Stimulated activated CD8-positive, alpha-beta memory T cell treated with anti-CD3 and anti-CD28 coated beads, Interleukin-2, amount 100 ng/mL, for 48 hours (primary cell): ENCODE data around the gene TRNP1.

ENCODE experiments used
- DNase-seq, 2 donors: peaks; one replicate each; pipeline ENCODE4 v3.0.0-alpha.2; 2020; ENCODE audit warnings: low read depth in 2 of 2

The TRNP1 gene

DNA sequence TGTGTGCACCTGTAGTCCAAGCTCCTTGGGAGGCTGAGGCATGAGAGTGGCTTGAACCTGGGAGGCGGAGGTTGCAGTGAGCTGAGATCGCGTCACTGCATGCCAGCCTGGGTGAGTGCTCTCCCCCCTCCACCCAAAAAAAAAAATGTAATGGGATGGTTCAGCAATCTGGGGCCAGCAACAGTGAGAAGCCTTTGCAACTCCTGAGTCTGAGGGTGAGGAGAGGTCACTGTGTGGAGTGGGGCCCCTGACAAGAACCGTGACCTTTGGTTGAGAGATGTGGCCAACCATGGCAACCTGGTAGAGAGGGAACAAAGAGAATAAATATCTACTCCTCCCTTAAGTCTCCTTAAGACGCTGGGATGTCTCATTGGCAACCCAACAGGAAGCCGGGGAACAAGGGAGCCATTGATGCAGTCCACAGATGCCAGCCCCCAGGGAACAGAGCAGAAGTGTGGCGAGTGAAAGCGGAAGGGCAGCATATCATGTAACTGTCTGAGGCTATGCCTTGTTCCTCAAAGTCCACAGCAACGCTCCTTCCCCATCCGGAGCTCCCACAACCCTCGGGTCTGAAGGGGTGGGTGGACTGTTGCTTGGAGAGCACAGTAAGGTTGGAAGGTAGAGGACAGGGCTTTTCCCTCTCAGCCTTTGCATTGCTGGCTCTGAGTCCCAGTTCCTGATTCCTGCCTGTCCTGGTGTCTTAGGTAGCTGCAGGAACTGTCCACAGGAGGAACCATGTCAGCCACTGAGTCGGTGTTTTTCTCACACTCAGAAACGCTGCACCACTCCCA is 8.3 kb downstream of the TRNP1 start:
- DNase-seq, result no peak

DNA sequence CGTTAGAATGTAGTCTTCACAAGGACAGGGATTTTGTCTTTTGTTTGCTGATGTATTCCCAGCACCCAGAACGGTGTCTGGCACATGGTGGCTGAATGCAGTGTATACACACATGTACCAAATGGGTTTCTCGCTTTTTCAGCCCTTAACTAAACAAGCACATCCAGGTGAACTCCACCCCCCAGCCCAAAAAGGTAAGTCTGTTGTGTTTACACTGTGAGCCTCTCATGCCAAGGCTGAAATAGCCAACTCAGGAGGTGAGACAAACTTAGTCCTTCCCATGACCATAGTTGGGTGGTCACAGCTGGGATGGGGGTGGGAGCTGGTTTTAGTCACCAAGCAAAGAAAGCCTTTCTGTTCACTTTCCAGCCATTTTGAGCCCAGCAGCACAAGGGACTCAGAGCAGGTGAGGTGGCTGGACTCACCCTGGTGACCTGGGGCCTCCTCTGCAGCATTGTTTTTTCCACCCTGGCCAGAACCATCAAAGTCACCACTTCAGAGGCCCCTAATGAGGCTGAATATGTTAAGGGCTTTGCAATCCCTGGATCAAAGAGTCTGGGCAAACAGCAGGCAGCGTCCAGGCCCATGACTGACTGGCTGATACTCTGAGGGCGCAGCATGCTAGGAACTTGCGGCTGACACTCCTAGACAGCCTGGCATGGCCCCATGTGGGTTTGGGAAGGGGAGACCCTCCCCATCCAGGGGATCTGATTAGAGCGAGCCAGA is 10.4 kb downstream of the TRNP1 start:
- no peak for DNase-seq

DNA sequence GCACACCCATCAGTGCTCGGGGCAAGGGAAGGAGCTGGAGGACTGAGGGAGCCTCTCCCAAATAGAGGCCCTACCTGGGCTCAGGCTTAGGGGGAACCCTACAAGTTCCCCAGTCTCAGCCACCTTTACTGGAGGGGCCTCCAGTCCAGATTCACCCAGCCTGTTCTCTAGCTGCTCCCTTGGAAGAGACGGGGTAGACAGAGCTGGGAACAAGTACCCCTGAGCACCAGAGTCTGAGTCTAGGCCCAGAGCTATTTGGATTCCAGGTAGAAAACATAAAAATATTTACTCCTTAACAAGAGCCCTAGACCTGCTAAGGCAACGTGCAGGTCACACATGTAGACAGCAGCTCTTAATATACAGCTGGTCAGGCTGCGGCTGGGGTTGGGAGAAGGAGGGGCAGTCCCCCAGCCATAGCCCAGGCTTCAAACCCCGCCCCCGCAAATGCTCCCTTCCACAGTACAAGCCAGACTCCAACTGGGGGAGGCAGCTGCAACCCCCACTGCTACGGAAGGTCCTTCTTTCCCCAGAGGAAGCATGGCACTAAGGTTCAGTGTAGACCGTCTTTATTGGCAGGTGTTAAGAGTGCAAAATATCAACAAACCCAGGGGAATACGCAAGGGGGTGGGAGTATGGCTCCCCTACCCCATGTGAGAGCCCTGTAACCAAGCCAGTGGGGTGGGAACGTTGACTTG is 11.1 kb downstream of the TRNP1 start:
- DNase-seq, result no peak

DNA sequence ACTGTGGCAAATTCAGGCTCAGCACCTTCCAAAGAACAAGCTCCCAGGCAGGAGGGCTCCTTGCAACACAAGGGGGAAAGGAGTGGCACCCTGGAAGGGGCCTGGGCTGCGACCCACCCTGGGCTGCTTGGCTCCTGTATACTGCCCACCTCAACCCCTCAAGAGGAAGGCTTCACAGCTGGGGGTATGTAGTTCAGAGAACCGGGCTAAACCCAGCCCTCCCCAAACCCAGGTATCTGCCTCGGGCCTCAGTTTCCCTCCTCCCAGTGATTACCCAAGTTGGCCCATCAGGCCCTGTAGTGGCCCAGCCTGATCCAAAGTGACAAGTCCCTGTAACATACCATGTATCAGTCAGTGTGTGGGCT is 11.7 kb downstream of the TRNP1 start:
- DNase-seq, result no peak

DNA sequence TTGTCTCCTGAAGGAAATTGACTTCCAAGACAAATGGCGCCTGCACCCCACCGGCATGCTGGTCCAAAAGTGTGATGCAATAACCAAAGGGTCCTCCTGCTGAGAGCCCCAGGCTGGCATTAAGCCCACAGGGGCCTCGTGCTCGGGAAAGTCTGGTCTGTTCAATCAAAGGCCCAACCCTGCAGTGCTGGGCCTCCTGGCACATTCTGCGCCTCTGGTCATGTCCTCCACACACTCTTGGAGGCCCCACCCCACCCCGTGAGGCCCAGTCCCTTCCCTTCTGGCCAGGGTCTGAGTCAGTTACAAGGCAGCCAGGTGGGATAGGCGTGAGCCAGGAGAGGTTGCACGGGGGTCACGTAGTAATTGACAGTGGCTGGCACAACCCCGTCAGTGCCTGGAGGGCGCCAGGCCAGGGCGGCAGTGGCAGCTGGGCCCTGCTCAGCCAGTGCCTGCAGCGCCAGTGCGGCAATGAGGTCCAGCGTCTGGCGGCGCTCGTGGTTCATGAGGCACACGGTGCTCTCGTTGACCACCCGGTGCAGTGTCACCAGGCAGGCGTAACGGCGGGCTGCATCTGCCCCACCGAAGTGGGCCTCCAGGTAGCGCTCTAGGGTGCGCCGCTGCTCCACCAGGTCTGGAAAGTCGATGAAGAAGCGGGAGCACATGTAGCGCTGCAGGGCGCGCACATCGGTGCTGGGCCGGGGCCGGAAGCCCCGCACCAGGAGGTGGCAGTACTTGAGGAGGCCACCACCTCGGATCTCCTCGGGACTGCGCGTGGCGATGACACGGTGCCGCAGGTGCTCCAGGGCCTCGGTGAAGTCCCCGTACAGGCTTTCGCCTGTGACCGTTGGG is 12.4 kb downstream of the TRNP1 start:
- DNase-seq, result no peak

DNA sequence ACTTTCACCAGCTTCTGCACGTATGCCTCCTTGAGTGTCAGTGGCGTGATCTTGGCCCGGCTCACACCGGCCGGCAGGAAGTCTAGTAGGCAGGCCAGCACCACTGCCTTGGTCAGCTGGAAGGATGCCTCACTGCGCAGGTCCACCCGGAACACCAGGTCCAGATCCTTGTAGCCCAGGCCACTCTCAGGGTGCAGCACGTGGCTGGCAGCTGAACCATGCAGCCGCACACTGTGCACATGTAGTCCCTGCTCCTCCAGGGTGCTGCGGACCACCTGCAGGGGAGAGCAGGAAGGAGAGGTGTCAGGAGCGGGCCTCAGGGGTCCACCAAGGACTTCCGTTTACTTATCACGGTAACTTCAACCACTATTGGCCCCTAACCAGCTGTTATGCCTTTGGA is 13.2 kb downstream of the TRNP1 start:
- no peak for DNase-seq

DNA sequence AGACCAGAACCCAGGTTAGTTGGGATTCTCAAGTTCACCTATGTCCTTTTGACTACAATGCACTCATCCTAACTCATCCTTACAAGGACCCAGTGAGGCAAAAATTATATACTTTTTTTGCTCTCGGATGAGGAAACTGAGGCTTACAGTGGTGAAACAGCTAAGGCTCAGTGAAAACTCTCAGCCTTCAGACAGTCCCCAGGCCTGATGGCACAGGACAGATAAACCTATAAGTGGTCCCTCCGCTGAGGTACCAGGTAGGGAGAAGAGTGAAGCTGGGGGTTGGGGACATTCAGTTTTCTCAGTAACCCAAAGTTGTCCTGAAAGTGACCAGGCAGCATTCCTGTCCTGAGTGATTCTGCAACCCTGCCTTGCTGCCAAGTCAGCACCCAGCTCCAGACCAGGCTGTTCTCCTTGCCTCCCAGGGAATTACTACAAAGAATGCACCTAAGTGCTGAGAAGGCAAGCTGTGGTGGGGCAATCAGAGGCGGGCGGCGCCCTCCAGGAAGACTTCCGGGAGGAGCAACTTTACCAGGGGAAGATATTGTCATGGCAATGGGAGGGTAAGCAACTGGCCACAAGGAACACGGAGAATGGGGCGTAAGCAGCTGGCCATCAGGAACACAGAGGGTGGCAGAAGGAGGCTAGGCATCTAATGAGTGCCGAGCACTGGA is 14.6 kb downstream of the TRNP1 start:
- no peak for DNase-seq

DNA sequence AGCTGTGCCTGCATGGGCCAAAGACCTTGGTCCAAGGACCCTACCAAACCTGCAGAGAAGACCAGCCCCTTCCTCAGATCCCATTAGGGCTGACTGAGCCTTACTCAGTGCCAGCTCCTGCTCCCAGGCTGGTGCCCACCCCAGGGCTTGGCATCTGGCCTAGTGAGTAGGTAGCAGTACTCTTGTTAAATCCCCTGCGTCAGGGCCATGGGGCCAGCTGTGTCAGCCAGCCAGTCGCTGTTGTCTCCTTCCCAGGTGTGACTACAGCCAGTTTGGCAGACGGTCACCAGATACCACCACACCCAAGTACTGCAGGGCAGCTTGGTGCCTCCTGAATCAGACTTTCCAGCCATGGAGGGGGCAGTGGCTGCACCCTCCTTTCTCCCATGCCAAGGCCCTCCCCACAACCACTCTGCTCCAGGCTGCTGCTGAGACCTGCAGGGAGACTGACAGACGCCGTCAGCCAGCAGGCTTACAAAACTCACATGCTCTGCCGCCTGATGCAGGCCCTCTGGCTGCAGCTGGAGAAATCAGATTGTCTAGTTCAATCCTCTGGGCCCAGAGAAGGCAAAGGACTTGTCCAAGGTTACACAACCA is 16.2 kb downstream of the TRNP1 start:
- DNase-seq, result no peak

DNA sequence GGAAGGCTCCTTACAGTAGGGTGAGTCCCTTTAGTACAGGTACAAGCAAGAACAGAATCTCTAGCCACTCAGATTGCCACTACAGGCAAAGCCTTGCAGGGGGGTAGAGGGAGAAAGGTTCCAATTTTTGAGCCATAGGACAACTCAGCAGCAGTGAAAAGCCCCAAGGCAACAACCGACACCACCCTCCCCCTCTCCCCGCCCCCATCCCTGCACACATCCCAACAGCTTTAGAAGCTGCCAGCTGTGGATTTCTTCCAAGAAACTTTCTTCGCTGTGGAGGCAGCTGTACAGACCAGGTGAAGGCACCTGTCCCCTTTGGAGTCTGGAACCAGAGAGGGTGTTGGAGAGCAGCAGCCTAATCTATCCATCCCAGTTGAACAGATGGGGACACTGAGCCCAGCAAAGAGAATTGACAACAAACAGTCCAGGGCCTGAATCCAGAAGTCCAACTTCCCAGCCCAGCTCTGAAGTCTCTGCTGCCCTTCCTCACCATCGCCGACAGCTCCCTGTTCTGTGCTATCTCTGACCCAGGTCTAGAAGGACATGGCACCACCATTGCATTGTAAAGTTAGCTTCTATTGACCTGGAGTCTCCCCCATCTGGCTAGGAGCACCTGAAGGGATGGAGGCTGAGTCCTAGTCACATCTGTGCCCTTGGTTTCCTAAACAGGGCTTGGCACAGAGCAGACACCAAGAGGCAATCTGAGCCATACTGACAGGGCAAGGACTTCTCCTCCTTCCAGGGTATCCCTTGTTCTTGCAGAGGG is 16.9 kb downstream of the TRNP1 start:
- DNase-seq, result no peak

DNA sequence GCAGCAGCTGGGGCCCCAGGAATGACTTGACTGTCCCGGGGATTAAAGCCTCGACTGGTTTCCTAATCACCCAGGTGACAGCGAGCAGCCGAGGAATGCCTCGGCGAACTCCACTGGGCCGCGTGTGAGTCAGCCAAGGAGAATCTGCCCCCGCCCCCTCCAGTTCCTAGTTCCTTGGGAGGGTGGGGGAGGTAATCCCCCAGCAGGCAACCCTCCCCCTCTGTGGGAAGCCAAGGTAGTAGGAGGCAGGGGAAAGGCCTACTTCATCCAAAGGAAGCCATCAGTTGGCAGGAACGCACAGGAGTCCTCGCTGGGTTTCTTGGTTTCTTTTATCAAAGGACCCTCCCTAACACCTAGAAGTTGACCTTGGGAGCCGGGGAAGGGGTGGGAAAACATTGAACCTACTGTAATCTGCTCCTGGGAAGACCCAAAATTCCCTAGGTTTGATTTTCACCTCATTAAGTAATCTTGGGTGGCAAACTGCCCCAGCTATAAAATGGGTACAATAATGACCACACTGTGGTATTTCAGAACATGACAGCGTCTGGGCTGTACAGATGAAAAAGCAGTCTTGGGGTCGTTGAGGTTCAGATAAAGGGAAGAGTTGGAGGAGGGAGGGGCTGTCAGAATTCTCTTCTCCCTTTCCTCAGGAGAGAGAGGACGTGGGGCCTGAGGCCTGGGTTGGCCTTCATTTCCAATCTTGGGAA is 17.7 kb downstream of the TRNP1 start:
- no peak for DNase-seq

DNA sequence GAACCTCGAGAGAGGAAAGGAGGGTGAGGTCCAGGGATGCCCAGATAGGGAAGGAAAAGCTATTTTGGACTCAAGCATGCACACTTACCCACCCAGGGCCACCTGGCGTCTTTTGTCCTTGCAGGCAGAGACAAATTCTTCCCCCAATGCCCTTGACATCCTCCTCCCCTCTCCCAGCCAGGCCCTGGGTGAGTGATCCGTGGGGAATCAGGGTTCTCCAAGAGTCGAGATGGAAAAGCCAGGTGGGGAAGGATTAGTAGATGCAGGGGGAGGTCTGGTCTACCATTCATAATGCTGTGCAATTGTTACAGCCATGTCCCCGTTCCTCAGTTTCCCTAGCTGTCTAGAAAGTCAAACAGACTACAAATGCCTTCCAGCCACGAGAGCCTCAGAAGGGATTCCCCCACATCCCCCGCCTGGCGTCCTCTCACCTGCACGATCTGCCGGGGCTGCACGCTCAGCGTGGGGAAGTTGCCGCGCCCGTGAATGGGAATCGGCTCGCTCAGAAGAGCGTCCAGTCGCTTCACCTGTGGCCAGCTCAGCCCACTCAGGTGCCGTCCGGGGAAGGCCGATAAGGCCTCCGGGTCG is 18.6 kb downstream of the TRNP1 start:
- no peak for DNase-seq

DNA sequence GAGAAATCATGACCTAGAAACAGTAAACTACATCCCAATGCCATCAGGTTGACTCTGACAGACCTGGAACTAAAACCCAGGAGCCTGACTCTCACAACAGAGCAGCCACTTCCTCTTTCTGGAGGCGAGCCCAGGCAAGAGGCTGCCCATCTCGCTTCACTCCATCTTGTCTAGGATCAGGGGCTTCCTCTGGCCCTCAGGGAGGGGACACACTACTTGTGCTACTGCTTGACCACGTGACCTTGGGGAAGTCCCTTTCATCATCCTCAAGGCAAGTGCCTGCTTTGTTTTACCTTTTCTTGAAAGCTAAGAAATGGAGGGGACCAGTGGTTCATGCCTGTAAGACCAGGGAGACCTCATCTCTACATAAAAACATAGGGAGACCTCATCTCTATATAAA is 21.8 kb downstream of the TRNP1 start:
- no peak for DNase-seq

DNA sequence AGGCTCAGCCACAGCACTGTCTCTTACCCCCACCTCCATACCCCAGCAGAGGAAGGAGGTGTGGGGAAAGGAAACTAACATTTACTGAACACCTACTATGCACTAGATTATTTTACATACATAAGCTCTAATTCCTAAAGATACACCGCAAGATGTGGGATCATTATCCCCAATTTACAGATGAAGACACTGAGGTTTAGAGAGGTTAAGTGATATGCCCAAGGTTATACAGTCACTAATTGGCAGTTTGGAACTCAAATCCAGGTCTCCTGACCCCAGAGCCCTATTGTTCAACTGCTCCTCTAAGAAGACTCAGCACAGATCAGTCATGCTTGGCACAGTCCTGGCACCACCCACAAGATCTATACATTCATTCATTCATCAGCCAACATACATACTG is 22.9 kb downstream of the TRNP1 start:
- DNase-seq, result no peak

DNA sequence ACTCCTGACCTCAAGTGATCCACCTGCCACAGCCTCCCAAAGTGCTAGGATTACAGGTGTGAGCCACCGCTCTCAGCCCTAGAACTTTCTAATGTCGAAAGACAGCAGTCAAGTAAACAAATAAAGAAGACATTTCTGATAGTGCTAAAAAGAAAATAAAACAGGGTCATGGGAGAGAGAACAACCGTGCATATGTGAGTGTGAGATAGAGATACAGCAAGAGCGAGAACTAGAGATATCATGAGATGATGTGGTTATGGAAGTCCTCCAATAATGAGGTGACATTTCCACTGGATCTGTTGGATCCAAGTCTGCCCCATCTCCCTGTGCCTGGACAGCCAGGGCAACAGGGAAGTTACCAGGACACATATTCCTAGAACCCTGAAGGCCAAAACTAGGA is 23.7 kb downstream of the TRNP1 start:
- DNase-seq, result no peak

DNA sequence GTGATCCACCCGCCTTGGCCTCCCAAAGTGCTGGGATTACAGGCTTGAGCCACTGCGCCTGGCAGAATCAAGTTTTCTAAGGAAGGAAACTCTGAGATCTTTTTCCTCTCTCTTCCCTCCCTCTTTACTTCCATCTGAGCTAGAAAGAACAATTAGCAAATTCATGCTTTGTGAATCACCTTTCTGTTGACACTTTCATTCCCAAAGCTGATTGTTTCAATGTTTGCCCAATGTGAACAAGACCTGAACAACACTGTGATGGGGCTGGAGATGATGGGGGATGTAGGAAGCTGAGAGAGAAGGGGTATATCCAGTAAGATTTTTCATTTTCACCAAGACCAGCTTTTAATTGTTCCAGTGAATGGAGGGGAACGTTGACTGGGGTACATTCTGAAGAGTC is 24.8 kb downstream of the TRNP1 start:
- no peak for DNase-seq

DNA sequence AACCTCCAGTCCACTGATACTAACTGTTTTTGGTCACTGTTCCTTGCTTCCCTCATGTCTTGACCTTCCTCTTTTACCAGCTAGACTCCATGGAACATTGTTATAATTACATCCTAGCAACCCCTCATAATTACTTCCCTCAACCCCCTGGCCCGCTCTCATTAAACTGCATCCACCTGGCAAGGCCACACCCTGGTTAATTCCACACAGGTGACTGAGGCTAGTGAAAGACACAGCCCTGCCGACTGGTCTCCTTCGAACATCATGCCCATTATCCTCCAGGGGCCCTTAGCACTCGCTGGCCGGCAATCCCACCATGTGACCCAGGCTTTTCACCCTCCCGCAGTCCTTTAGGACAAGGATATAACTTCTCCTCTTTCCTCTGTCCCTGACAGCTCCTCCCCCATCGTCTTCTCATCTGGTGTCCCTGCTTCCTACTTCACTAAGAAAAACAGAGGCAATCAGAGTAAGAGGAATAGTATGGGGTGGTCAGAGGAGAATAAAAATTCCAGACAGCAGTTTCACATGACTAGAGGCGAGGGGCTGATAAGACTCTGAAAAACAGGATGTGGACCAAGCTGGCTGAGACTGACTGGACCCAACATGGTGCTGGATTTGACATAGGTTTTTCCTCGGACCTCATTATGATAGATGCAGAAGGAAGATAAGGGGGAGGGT is 28.0 kb downstream of the TRNP1 start:
- no peak for DNase-seq

DNA sequence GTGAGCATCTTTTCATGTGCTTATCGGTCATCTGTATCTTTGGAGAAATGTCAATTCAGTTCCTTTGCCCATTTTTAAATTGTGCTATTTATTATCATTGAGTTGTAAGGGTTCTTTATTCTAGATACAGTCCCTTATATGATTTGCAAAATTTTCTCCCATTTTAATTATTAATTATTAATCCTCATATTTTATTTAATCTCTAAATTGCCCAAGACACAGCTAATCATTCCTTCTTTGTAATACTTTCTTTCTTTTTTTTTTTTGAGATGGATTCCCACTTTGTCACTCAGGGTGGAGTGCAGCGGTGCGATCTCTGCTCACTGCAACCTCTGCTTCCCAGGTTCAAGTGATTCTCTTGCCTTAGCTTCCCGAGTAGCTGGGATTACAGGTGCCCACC is 32.2 kb downstream of the TRNP1 start:
- no peak for DNase-seq
